ENCODE data around the gene COMP.

COMP gene

DNA sequence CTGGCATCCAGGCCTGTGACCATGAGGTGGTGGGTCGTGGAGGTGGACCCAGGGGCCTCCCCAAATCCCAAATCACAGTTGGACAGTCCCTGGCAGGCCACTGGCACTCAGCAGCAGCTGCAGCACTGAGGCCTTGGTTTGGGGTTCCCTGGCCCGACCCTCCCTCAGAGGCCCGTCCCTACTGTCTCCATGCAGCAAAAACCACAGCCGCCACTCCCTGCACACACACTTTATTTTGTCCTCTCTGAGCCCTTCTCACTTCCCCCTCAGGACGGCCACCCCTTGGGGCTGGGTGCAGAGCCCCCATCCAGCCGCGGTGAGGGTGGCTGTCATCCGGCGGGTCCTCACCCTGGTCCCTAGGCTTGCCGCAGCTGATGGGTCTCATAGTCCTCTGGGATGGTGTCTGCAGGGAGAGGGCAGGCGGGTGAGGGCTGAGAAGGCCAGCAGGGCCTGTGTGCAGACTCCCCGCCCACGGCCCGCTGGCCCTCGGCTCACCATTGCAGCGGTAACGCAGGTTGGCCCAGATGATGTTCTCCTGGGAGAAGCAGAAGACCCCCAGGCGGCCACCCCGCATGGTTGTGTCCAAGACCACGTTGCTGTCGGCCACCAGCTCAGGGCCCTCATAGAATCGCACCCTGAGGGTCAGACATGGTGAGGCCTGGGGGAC, 8.4 kb downstream of the COMP start:
- no peak for DNase-seq

DNA sequence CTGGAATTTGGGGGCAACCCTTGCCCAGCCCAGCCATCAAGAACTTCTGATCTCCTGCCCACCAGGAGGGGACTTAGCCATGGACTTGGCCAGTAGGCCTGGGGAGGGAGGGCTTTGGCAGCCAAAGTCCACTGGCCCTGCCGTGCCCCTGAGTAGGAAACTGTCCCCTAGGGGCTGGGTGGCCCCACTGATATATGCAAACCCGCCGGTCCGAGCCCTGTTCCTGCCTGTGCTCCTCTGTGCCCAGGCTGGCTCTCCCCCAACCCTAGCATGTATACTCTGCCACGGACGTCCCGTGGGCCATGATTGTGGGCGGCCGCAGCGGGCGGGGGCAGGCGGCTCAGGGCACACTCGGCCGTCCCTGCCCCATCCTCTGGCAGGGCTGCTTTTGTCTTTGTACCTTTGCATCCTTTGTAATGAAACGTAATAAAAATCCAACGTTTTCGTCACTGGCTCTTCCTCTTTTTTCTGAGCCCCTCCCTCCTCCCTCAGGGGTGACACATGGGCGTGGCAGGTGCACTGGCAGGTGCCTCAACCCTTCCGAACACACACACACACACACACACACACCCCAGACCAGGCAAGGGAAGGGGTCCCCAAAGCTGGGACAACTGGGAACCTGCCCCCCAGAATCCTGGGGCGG, 9.1 kb downstream of the COMP start:
- DNase-seq: no peak

DNA sequence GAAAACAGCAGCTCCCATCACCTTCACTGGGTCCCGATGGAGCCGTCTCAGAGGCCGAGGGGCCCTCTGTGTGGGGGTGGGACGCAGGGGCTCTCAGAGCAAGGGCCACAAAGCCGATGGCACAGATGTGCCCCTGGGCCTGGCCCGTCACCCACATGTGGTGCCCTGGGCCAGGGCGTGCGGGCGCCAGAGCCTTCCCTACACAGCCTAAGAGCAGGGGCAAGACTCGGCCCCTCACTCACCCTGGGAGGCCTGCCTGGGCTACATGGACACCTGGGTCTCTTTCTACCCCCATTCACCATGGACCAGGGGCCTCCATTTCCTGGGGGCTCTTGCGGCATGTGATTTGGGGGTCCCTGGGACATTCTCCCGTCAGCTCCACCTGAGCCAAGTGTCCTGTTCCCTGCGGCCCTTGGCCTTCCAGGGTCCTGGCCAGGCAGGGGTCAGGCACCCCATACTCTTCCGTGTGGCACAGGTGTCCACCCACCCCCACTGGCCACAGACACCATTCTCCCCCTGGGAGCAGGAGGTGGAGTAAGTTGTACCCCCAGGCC, 10.0 kb downstream of the COMP start:
- DNase-seq: no peak

DNA sequence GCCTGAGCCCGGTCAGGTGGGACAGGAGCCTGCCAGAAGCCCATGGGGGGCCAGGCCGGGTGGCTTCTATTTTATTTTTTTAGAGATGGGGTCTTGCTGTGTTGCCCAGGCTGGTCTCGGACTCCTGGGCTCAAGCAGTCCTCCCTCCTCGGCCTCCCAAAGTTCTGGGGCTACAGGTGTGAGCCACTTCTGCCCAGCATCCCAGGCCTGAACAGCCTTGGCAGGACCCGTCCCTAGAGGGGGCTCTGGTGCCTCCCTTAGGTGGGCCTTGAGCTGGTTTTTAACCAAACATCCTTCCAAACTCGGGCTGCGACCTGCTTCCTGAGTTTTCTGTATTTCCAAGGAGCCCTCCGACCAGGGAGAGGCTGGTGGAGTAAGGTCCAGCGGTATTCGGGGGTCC, 10.5 kb downstream of the COMP start:
- no peak for DNase-seq

DNA sequence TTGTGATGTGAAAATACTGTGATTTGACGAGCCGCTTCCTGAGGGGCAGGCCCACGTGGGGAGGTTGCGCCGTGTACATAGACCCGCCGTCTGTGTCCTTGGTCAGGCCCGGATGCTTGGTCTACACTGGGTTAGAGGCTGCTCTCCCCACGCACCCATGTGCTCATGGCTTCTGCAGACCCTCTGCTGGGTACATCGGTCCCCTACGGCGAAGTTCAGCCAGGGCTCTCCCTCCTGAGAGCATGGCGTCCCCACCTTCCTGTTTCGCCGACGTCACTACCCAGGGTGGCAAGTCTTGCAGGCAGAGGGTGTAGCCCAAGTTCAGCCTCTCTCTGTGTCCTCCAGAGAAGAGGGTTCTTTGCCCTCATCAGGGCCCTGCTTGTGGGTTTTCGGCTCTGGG, 11.0 kb downstream of the COMP start:
- no peak for DNase-seq

DNA sequence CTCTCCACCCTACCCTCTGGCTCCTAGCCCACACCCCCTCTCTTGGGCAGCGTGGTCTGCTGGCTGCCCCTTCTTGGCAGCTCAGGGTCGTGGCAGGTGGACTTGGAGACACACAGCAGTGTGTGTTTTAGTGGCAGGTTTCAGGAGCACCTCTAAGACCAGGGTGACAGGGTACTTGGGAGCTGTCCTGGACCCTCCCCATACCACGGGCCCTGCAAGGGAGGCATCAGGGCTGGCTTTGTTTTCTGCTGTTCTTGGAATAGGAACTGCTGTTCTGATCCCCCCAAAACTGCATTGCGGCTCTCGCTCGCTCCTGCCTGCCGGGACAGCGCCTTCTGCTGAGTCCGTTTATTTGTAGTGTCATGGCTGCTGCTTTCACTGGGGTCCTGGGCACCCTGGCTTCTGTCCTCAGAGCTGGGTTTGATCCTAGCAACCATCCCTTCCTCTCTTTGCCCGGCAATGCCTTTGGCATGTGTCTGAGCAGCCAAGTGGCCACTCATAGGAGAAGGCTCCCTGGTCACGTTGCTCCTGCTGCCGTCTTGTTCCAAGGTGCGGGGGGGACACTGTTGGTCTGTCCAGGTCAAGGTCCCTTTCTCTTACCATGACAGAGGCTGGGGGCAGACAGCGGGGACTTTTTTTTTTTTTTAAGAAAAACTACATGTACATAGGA, 12.1 kb downstream of the COMP start:
- DNase-seq: no peak

DNA sequence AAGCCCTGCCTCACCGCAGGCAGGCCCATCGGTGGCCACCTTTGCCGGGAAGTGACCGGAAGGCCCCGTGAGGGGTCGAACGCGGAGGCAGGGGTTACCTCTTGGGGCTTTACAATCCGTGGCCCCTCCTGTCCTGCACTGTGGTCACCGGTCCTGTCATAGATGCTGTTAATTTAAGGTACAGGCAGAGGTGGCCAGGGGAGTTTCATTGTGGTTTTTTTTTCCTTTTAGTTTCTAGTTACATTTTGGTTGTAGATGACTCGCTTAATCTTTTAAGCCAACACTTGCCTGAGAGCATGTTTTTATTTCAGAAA, 13.1 kb downstream of the COMP start:
- no peak for DNase-seq

DNA sequence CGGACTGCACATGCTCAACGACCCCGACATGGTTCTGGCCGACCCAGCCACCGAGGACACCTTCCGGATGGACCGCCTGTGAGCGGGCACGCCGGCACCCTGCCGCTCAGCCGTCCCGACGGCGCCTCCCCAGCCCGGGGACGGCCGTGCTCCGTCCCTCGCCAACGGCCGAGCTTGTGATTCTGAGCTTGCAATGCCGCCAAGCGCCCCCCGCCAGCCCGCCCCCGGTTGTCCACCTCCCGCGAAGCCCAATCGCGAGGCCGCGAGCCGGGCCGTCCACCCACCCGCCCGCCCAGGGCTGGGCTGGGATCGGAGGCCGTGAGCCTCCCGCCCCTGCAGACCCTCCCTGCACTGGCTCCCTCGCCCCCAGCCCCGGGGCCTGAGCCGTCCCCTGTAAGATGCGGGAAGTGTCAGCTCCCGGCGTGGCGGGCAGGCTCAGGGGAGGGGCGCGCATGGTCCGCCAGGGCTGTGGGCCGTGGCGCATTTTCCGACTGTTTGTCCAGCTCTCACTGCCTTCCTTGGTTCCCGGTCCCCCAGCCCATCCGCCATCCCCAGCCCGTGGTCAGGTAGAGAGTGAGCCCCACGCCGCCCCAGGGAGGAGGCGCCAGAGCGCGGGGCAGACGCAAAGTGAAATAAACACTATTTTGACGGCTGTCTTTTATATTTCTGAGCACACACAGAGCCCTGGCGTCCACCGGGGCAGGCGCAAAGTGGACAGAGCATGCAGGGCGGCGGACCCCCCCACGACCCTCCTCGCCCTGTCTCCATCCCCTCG, 13.6 kb downstream of the COMP start:
- DNase-seq: no peak

DNA sequence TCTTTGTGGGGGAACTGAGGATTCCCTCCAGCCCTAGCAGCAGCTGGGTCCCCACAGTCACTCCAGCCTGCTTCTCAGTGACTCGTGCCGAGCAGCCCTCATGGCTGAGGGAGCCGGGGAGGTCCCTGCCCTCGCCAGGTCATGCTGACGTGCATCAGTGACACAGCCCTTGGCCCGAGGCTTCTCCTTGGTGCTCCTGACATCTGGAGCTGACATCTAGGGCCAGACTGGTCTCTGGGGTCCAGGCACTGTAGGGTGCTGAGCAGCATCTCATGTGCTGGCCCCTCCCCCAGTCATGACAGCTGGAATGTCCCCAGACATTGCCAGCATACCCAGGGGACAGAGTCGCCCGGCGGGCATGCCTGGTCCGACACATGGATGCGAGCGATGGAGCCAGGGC, 14.4 kb downstream of the COMP start:
- no peak for DNase-seq

DNA sequence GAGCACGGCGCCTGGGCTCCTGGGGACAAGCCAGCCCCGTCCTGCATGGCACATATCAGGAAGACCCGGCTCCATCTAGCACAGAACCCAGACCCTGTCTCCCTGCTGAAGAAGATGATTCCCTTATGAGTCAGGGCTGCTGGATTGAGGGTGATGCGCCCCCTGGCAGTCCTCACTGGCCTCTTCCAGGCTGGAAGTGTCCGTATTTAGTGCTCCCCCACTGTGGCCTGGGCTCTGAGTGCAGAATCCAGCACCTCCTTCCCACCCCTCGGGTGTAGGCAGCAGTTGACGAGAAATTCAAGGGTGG, 14.9 kb downstream of the COMP start:
- DNase-seq: no peak

DNA sequence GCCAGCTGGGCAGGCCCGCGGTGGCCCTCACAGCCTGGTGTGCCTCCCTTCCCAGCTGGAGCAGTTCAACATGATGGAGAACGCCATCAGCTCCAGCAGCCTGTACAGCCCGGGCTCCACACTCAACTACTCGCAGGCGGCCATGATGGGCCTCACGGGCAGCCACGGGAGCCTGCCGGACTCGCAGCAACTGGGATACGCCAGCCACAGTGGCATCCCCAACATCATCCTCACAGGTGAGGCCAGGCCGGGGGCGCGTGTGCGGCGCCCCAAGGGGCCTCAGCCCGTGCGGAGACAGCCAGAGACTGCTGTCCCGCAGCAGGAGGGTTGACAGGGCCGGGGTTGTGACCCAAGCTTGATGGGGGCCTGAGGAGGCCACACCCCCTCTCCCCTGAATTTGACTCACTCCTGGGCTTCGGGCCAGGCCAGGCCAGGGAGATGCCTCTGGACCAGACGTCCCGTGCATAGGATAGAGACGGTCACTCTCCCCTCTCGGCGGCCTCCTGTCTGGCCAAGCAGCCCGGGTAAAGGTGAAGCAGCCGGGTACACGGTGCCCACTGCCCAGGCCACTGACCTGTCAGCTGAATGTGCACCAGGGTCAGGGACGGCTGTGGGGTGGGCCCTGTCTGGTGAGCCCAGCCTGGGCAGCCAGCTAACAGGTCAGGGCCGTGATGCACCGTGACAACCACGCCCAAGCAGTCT, 15.4 kb downstream of the COMP start:
- no peak for DNase-seq

DNA sequence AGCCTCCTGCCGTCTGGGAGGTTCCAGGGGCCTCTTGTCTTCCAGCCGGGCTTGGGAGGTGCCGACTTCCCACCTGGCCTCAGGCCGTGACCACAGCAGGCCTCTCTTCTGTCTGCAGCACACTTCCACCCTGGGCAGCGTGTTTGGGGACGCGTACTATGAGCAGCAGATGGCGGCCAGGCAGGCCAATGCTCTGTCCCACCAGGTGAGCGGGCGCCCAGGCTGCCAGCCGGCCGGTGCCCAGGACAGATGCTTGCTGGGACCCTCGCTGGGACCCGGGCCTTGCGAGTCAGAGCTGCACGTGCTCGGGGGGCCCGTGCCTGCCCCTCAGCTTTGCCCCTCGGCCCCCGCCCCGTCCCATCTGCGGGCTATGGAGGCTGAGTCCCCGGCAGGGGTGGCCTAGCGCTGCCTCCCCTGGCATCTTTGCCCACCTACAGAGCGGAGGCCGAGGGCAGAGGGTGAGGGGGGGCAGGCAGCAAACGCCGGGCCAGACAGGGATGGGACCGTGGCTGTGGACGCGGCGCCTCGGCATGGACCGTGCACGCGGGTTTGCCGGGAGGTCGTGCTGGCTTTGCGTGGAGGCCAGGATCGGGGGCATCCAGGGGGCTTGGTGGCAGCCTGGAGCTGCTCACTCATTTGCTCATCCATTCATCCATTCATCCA, 16.2 kb downstream of the COMP start:
- DNase-seq: no peak

DNA sequence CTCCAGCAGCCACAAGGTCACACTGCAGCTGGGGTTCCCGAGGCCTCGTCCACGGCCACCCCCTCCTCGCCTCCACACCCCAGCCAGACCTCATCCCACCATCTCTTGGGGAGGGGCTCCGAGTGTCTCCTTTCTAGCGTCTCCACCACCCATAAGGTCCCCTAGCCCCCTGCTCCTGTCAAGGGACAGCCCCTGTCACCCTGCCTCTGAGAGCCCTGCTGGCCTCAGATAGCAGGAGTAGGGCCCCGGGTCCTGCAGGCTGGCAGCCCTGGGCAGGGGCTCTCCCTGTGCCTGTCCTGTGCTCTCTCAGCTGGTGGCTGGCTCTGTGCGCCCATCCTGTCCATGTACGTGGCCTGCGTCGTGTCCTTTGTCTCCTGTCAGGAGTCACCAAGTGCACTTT, 17.0 kb downstream of the COMP start:
- no peak for DNase-seq

DNA sequence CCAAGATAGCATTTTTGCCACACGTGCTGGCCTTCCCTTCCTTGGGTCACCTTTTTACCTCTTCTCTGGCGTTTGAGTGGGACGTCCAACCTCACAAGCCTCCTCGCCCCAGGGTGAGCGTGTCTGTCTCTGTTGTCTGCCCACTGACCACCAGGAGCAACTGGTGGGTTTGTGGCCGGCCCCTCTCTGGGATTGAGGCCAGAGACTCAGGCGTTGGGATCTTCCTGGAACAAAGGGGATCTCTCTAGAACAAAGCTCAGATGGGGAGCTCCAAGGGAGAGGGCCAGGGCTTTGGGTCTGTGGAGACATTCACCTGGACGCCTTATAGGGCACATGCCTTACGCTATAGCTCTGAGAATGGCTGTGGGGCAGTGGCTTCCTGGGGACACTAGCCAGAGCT, 17.4 kb downstream of the COMP start:
- DNase-seq: no peak

DNA sequence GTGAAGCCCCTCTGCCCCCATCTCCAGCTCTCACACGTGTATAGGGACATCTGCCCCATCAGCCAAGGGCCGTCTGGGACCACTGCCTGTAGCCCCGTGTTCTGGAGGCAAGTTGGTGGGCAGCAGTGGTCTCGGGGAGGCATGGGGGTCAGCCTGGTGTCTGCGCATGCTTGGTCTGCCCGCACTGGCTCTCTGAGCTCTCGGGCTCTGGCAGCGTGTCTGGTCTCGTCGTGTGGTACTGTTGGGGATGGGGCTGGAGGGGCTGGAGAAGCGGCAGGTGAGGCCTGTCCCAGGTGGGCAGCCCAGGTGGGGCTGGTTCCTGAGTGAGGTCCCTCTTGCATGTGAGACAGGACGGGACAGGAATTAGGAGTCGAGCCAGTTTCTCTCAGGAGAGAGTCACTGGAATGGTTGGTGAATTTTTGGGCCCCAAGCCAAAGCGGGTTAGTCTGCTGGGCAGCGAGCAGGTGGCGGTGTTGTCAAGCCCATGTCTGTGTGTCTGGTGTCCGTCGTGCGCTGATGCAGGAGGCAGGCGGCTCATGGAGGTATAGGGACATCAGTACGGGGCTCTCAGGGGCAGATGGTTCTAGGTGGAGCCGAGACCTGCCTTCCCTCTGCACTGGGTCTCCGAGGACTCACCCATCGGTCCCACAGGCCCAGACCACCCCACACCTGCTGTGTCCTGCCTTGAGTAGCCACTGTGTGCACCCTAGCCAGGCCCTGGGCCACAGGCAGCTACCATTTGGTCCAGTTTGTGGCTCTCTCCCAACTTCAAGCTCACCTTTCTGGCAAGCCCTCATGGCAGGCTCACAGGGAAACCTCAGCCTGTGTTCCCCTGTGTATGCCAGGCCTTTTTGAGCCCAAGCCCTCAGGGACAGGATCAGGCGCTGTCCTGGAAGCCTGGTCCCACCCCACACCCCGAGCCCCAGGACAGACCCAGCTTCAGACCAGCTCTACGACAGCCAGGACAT, 18.2 kb downstream of the COMP start:
- DNase-seq: no peak

DNA sequence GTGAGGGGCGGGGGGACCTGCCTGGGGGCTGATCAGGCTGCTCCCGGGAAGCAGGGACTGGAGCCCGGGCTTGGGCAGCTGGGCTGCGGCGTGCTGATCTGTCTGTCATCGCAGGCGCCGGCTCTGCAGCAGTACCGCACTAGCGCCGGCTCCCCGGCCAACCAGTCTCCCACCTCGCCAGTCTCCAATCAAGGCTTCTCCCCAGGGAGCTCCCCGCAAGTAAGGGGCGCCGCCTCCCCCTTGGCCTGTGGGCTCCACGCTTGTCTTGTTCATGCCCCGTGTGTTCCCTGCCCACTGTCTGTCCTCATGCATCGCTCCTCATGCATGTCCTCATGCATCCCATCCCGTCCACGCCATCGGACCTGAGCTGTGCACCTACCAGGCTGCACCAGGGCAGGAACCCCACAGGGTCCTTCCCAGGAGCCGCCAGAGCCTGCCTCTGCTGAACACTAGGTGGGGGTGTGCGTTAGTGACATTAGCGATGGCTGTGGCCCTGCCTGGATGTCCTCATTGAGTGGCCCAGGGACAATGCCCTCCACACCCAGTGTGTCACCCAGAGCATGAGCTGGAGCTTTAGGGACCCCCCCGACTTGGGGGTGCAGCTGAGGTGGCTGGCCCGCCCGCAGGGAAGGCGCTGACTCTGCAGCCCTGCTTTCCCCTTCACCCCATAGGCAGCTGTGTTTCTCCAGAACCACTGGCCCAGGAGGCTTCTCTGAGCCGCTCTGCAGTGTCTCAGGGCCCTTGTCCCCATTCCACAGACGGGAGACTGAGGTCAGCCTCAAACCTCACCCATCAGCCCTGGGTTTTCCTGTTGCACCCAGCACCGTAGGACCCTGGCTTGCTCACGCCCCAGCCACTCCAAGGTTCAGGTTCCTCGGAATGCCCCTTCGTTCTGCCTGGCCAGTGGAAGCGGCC, 19.5 kb downstream of the COMP start:
- peak in 1 of 2 experiments; percentile 35 for DNase-seq

DNA sequence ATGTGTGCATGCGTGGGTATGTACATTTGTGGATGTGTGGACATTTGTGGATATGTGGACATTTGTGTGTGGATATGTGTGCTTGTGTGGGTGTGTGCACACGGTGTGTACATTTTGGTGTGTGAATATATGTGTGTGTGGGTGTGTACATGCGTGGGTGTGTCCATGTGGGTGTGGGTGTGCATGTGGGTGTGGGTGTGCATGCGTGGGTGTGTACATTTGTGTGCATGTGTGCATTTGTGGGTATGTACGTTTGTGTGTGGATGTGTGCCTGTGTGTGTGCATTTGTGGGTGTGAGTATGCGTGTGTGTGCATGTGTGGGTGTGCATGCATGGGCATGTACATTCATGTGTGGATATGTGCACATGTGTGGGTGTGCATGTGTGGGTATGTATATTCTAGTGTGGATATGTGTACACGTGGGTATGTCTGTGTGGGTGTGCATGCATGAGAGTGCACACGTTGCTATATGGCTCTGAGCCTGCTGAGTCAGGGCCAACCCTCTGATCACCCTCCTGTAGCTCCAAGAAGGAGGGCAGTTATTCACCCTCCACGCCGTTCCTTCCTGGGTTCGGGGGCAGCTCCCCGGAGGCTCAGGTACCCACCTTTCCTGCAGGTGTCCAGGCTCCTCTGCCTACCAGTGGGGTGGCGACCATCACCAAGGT, 20.3 kb downstream of the COMP start:
- no peak for DNase-seq

DNA sequence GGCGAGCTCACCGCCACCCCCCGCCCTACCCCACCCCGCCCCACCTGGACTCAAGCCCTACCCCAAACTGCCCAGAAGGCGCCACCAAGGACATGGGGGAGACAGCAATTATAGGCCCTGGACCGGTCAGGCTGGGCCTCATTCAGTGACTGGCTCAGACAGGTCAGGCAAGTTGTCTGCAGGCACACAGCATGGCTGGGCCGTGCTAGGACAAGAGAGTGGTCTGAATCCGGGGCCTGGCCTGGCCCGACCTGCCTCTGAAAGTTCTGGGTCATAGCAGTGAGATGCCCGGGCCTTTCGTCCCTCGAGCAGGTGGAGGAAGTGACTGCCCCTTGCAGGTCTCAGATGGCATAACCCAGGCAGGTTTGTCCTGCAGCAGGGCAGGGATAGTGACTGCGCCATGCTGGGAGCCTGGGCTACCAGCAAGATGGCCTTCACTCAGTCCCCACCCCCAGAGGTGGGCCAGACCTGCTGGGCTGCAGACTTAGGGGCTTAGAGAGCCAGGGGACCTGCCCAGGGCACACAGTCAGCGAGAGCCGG, 21.0 kb downstream of the COMP start:
- no peak for DNase-seq

Measured in Kasumi-1 (cell line).